ENCODE results near the gene DAAM2.

GRCh38 chr6:39776581-39776980, 15.6 kb upstream of the DAAM2 start:
- no peak for TF ChIP-seq CTCF (IDR thresholded peaks at IDR 0.05)
- TF ChIP-seq POLR2A (IDR thresholded peaks at IDR 0.05): no peak

All from right lobe of liver (tissue), 4 donors.